GM18517 (cell line): Measurements from ENCODE around the gene IL32.
"Not testable (repeated sequence)": the region's sequence is repeated elsewhere in the genome, so short reads cannot be mapped to it uniquely, and the experiment has no call there.

Experiments used
- ATAC-seq: cut with Tn5 transposase; IDR thresholded peaks from one replicate; pipeline ENCODE4 v1.9.1; 2021; ENCODE audit warnings: mild to moderate bottlenecking, moderate library complexity; ENCODE audit not compliant: unreplicated experiment

IL32 gene

DNA sequence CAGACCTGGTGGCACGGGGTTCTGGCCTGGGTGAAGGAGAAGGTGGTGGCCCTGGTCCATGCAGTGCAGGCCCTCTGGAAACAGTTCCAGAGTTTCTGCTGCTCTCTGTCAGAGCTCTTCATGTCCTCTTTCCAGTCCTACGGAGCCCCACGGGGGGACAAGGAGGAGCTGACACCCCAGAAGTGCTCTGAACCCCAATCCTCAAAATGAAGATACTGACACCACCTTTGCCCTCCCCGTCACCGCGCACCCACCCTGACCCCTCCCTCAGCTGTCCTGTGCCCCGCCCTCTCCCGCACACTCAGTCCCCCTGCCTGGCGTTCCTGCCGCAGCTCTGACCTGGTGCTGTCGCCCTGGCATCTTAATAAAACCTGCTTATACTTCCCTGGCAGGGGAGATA is 3.7 kb downstream of the IL32 start:
- not testable (repeated sequence) for ATAC-seq

- no peak for ATAC-seq
These were observed 5.2 kb downstream of the IL32 start for GRCh38 chr16:3070608-3071111.

- ATAC-seq = no peak
These were observed 6.2 kb downstream of the IL32 start for GRCh38 chr16:3071655-3072054.

- ATAC-seq = not testable (repeated sequence)
These were observed 6.7 kb downstream of the IL32 start for GRCh38 chr16:3072148-3072547.

DNA sequence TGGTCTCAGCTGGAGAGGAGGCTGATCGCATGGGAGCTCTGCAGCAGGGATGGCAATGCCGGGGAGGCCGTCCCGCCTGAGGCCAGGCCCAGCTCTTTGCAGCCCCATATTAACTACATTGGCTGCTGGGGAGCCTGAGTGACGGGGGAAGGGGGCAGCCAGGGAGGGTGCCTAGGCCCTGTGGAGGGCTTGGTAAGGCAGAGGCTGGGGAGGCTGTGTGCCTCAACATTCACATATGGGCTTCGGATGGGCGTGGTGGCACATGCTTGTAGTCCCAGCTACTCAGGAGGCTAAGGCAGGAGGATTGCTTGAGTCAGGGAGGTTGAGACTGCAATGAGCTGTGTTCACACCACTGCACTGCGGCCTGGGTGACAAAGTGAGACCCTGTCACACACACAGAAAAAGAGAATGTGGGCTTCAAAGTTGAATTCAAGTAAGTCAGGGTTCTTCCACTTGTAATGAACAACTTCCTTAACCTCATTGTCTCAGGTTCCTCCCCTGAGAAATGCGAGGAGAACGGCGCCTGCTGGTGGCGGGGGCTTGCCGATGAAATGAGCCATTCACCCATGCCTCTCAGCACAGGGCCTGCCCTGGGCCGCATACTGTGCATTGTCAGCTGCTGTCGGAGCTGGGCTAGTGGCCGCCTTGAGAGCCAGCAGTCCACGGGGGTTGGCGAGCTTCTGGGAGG is 7.3 kb downstream of the IL32 start:
- ATAC-seq = not testable (repeated sequence)

- no peak for ATAC-seq
These were observed 8.0 kb downstream of the IL32 start for GRCh38 chr16:3073448-3073847.

DNA sequence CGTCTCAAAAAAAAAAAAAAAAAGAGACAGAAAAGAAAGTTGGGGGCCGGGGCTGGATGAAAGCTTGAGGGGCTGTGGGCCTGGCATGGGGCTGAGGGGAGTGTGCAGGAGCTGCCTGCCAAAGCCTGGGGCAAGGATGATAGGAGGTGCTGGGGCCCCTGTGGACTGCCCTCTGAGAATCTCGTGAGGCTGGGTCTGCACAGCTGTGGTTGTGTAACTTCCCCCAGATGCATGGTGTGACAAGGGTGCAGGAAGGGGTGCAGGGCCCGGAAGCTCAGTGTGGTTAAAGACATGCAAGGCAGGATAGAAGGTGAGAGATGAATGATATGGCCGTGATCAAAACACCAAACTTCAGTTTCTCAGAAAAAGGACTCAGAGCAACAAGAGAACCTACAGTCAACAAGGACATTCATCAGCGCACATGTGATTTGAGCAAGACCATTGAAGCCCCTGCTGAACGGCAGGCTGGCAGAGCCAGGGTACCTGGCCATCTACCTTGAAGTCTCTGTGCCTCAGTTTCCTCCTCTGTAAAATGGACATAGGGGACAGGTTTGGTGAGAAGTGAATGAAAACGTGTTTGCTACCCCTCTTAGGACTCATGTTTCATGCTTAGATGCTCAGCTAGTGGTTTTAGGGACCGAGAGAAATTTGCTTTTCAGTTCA is 9.6 kb downstream of the IL32 start:
- ATAC-seq = peak; percentile 74

DNA sequence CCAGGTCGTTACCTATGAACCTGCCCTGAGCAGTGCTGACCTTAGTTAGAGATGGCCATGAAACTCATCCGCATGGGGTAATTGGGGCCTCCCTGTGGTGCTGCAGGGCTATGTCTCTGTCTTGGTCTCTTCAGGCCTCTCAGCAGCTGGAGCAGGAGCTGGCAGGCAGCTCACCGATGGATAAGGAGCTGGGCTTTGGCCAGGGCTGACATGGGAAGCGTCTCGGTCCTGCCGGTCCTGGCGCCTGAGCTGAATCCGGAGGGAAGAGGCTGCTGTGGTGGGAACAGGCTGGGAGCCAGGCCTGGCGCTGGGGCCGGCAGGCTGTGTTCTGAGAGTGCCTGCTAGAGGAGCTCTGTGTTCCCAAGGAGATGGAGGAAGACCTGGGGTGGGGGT is 10.1 kb downstream of the IL32 start:
- no peak for ATAC-seq

DNA sequence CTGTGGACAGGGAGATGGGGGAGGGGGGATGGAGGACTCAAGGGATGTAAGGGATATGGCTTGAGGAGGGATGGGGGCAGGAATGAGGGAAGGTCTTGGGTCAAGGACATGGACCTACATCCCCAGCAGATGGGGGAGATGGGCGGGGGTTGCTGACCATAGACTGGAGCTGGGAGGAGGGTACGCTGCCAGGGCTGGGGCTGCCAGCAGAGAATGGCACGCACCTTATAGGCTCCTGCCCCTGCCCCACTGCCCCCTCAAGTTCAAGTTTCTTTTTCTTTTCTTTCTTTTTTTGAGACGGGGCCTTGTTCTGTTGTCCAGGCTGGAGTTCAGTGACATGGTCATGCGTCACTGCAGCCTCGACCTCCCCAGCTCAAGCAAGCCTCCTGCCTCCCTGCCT is 10.5 kb downstream of the IL32 start:
- not testable (repeated sequence) for ATAC-seq

DNA sequence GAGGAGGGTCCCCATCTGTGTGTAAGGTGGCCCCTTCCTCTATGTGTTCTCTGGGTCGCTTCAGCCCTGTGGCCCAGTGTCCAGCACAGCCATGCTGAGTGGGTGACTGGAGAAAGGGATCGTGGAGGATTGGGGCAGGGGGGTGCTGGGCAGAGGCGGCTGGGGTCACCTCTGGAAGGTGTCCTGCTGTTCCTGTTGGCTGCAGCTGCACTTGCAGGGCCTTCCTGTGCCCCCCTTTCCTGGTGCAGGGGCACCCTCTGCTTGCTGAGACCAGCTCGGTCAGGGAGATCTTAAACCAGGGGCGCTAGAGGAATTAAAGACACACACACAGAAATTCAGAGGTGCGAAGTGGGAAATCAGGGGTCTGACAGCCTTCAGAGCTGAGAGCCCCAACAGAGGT is 11.1 kb downstream of the IL32 start:
- ATAC-seq = no peak

- no peak for ATAC-seq
These were observed 14.6 kb downstream of the IL32 start for GRCh38 chr16:3080024-3080423.

GRCh38 chr16:3081957-3082356 is 16.5 kb downstream of the IL32 start:
- ATAC-seq = not testable (repeated sequence)

DNA sequence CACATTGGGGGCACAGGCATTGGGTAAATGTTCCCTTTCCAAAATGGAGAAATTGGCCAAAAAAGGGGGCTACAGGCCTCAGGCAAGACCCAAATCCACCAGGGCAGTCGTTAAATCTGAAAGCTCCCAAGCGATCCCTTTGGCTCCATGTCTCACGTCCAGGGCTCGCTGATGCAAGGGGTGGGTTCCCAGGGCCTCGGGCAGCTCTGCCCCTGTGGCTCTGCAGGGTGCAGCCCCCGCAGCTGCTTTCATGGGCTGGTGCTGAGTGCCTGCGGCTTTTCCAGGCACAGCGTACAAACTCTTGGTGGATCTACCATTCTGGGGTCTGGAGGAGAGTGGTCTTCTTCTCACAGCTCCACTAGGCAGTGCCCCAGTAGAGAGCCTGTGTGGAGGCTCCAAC is 18.0 kb downstream of the IL32 start:
- not testable (repeated sequence) for ATAC-seq

- ATAC-seq = no peak
These were observed 19.1 kb downstream of the IL32 start for GRCh38 chr16:3084491-3084890.

DNA sequence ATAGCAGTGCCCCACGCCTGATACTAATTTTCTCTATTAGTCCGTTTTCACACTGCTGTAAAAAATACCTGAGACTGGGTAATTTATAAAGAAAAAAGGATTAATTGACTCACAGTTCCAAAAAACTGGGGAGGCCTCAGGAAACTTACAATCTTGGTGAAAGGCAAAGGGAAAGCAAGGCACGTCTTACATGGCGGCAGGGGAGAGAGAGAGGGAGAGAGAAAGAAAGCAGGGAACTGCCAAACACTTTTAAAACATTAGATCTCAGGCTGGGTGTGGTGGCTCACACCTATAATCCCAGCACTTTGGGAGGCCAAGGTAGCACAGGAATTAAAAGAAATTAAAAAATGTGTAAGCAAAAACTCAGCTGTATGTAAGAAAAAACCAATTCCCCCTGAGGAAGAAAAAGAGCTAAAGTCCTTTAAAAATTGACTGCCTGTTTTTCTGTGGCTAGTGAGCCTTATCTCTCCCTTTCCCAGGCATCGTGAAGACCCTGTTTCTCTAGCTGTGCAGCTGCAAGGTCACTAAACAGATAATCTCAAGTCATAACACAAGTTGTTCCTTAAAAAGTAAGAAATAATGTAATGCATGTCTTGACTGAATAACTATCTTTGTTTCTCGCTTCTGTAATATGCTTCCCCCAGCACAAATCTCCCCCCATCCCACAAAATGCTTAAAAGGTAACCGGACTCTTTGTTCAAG is 19.7 kb downstream of the IL32 start:
- no peak for ATAC-seq

DNA sequence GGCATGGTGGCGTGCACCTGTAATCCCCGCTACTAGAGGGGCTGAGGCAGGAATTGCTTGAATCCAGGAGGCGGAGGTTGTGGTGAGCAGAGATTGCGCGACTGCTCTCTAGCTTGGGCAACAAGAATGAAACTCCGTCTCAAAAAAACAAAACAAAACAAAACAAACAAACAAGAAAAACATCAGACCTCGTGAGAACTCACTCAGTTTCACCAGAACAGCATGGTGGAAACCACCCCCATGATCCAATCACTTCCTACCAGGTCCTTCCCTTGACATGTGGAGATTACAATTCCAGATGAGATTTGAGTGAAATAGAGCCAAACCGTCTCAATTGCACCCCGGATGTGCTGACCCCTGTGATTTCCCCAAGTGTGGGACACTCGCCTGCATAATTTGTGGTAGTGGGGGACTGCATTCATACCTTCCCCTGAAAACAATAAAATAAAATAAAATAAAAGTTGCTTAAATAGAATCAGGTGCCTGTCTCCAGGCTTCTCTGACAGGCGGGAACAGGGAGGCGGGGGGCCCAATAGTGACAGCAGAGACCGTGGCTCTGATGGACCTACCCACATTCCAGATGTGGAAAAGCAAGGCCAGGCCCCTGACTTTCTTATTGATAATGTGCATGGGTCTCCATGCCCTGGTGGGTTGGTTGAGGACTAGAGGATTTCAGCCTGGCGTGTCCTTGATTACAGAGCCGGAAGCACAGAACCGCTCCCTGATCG is 20.6 kb downstream of the IL32 start:
- no peak for ATAC-seq

DNA sequence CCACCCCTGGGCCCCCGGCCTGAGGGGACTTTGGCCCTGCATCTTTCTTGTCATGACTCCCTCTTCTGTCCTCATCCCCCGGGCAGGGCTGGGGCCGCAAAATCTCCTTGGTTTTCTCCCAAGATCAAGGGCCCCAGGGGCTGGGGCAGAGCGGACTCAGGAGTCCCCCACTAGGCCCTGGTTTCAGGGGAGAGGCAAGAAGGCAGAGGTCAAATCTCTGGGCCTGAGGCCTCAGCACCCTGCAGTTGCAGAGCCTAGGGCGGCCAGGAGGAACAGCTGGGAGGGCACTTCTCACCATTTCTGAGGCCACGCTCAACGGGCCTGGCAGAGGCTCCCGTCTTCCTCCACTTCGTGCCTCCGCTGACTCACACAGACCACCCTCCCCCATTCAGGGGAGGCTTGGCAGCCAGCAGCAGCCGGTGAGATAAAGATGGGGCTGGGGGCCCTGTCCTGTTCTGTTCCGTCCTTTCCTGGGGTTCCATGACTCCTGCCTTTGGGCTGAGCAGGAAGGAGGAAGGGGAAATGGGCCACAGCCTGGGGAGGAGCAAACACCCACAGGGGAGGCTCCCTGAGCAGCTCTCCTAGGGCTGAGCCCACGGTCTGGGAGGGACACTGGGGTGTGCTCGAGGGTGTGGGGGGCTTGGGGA is 21.3 kb downstream of the IL32 start:
- no peak for ATAC-seq

GRCh38 chr16:3087243-3088235 is 22.1 kb downstream of the IL32 start:
- ATAC-seq = no peak

DNA sequence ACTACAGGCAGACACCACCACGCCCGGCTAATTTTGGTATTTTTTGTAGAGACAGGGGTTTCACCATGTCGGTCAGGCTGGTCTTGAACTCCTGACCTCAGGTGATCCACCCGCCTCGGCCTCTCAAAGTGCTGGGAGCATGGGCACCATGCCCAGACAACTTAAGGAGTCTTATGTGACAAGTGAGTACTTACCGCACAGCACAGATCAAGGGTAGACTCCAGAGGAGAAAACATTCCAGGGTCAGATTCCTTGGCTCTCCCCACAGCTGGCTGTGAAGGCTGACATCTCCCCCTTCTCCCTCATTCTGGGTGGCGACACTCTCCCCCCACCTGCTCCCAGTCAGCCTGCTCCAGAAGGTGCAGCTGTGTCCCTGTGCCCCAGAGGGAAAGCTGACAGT is 23.0 kb downstream of the IL32 start:
- no peak for ATAC-seq
